Stimulated activated CD4-positive, alpha-beta T cell treated with anti-CD3 and anti-CD28 coated beads, Interleukin-4, amount 100 ng/mL, for 48 hours (primary cell): ENCODE results near the gene SHROOM3.

Experiments
- DNase-seq, 2 donors: peaks; one replicate each; pipeline ENCODE4 v3.0.0-alpha.2; 2020; ENCODE audit warnings: low read depth in 2 of 2

The SHROOM3 gene

GRCh38 chr4:76781698-76782595, 346.9 kb downstream of the SHROOM3 start:
- no peak for DNase-seq

DNA sequence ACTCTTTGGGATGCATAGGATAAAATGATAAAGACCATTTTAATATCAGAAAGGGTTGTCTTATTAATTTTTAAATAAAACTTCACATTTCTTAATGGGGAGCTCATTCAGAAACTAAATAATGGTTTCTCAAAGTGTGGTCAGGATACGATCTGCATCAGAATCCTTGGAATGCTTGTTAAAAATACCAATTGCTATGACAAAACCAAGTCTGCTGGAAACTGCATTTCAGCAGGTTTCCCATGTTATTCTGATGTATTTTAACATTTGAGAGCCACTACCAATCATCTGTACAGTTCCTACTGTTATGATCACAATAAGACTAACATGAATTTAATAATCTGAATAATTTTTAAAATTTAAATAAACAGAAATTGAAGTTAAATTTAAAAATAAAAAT, 347.8 kb downstream of the SHROOM3 start:
- DNase-seq: no peak

DNA sequence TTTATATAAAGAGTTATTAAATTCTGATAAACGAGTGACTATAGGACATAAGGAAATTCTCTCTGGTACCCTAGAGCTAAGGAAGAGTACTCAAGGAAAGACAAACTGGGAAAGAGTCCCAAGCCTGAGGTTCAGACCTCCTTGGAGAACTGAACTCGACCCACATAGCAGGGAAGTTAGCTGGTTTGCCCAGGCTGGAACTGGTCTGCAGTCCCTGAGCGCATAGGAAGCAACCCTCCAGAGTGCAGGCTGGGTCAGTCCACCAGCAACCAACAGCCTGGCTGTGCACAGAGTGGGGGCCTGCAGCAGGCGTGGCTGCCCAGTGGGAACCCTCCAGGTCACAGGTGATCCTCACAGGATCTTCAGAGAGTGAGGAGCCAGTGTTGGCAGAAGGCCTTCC, 348.8 kb downstream of the SHROOM3 start:
- no peak for DNase-seq

GRCh38 chr4:76784237-76784636, 349.2 kb downstream of the SHROOM3 start:
- no peak for DNase-seq

GRCh38 chr4:76787898-76788297, 352.9 kb downstream of the SHROOM3 start:
- DNase-seq: no peak

GRCh38 chr4:76790377-76790776, 355.3 kb downstream of the SHROOM3 start:
- DNase-seq: no peak

DNA sequence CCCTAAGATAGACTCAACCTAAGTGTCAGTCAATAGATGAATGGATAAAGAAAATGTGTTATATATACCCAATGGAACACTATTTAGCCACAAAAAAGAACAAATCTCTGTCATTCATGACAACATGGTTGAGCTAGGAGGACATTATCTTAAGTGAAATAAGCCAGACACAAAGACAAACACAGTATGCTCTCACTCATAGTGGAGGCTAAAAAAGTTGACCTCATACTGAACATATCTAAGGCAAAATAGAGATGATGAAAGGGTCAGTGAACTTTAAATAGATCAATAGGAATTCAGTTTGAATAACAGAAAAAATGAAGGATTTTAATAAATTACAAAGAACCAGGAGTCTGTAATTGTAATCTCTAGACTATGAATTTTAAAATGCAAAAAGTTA, 356.4 kb downstream of the SHROOM3 start:
- DNase-seq: no peak

GRCh38 chr4:76792418-76792817, 357.4 kb downstream of the SHROOM3 start:
- no peak for DNase-seq

GRCh38 chr4:76795243-76795642, 360.2 kb downstream of the SHROOM3 start:
- DNase-seq: no peak

DNA sequence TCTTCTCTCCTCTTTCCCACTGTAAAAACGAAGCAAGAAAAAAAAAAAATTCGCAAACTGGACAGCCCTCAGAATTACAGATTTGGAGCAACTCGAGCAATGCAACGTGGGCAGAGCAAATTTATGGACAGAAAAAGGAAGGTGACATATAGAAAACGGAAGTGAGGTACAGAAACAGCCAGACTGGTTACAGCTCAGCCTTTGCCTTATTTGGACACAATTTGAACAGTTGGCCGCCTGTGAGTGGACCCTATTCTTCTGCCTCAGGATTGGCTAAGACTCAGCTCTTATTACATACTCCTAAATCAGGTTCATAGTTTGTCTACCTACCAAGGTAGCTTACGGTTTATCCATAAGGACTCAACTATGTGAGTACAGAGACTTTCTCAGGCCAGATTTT, 364.1 kb downstream of the SHROOM3 start:
- no peak for DNase-seq

- DNase-seq: no peak
Measured at GRCh38 chr4:76799718-76800117, 364.7 kb downstream of the SHROOM3 start.

- DNase-seq: no peak
Measured at GRCh38 chr4:76800902-76801301, 365.9 kb downstream of the SHROOM3 start.

GRCh38 chr4:76801621-76802235, 366.7 kb downstream of the SHROOM3 start:
- no peak for DNase-seq

- no peak for DNase-seq
Measured at GRCh38 chr4:76802236-76803021, 367.4 kb downstream of the SHROOM3 start.

GRCh38 chr4:76803522-76803921, 368.5 kb downstream of the SHROOM3 start:
- DNase-seq: no peak

GRCh38 chr4:76804096-76804495, 369.1 kb downstream of the SHROOM3 start:
- DNase-seq: no peak

DNA sequence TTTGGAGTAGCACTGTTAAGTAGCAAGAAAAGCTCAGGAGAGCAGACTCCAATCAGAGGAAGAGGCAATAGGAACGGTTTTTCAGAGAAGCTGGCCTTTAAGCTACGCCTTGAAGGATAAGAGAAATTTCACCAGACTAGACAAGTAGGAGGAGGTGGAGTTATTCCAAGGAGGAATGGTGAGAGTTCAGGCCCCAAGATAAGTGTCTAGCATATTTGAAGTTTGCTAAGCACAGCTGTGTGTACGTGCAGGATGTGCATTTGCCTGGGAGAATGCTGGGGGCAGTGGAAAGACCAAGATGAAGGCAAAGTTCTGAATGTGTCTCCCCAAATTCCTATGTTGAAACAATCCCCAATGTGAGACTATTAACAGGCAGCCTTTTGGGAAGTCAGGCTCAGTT, 371.3 kb downstream of the SHROOM3 start:
- no peak for DNase-seq

DNA sequence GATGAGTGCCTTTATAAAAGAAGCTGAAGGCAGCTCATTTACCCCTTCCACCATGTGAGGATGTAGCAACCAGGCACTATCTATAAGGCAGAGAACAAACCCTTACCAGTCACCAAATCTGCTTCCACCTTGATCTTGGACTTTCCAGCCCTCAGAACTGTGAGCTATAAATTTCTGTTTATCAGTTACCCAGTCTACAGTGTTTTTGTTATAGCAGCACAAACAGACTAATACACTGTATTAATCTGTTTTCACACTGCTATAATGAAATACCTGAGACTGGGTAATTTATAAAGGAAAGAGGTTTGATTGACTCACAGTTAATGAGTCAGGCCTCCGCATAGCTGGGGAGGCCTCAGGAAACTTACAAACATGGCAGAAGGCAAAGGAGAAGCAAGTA, 371.7 kb downstream of the SHROOM3 start:
- DNase-seq: no peak

DNA sequence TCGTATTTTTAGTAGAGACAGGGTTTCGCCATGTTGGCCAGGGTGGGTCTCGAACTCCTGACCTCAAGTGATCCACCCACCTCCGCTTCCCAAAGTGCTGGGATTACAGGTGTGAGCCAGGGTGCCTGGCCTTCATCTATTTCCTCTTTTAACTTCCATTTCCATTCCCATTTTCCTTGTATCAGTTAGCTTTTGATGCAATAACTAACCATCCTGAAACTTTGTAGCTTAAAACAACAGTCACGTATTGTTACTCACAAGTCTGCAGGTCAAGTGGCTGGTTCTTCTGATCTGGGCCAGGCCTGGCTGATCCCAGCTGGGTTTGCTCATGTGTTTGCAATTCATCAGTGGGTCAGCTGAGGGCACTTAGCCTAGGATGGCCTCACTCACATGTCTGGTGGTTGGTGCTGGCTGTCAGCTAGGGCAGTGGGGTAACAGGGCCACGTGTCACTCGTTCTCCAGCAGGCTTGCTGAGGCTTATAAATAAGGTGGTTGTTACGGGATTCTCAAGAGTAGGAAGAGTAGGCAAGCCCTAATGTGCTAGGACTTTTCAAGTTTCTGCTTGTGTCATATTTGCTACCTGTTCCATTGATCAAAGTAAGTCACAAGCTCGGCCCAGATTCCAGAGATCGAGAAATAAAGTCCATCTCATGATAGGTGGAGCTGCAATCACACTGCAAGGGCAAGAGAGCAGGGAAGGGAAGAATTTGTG, 374.7 kb downstream of the SHROOM3 start:
- no peak for DNase-seq

DNA sequence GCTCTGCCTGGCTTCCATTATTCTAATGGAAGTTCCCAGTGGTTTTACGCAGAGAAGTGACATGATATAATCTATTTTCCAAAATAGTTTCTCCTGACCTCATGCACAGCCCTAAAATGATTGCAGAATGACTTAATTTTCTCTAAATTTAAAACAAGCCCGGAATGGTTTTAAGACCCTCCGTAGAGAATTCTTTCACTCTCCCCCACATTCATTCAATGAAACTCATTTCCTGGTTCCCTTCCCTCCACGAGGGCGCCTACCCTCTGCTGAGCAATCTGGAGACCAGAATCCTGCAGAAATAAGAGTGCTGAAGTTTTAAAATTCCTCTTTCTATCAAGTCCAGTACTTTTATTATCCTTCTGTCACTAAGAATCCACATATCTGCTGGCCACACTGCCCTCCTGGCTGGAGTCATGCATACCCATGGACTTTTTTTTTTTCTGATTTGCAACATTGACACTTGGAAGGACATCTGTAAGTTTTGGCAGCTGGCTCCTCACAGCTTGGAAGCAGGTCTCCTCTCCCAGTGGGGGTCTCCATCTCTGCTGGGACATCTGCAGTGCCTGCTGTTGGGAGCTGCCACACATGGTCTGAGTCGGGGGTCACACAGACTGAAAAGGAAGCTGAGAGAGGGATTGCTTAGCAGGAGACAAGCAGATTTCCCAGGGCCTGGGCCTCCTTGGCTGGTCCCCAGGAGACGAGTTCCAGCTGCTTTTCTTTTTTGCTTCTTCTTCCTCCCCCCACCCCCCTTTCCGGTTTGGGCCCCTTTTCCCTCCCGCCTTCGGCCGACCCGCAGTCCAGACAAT, 376.8 kb downstream of the SHROOM3 start:
- DNase-seq: no peak

DNA sequence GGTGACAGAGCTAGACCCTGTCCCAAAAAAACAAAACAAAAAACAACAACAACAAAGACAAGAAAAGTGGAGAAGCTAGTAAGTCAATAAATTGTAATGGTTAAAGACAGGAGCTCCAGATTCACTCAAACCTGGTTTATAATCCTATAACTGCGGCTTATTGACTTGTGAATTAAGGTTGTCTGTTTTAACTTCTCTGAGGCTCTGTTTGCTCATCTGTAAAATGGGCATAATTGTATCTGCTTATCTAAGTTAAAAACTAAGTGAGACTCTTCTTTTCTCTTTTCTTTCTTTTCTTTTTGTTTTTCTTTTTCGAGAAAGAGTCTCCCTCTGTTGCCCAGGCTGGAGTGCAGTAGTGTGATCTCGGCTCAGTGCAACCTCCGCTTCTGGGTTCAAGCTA, 378.0 kb downstream of the SHROOM3 start:
- DNase-seq: no peak
